HUDEP-2 (cell line): ENCODE data around the gene EXOC3L1.

Experiments used
- DNase-seq, 76 experiments: peaks; one replicate each; lab custom pipeline; 2025; ENCODE audit not compliant: unreplicated experiment in 76 of 76; lab: John Stamatoyannopoulos, UW

The EXOC3L1 gene

GRCh38 chr16:67184453-67184994, 5.4 kb downstream of the EXOC3L1 start:
- no peak for DNase-seq

- DNase-seq, result peak in 75 of 76 experiments; percentile 62 to 97 (median 92)
Observed at GRCh38 chr16:67183627-67184452, 6.1 kb downstream of the EXOC3L1 start, which contains the start of gene MATCAP1. Gene MATCAP1, minus strand, starts transcription at chr16:67183963. Its CDS starts 3,353 bp downstream, at chr16:67180610.

GRCh38 chr16:67183284-67183626, 6.7 kb downstream of the EXOC3L1 start:
- DNase-seq, result no peak

- DNase-seq, result no peak
Observed at GRCh38 chr16:67182288-67182687, 7.6 kb downstream of the EXOC3L1 start.

- DNase-seq, result no peak
Observed at GRCh38 chr16:67181346-67181745, 8.6 kb downstream of the EXOC3L1 start.

- DNase-seq, result no peak
Observed at GRCh38 chr16:67180166-67180565, 9.8 kb downstream of the EXOC3L1 start.

GRCh38 chr16:67179421-67180080, 10.4 kb downstream of the EXOC3L1 start:
- DNase-seq, result peak in 13 of 76 experiments; percentile 5 to 33 (median 14)

GRCh38 chr16:67177743-67178699, 11.9 kb downstream of the EXOC3L1 start:
- peak in 17 of 76 experiments; percentile 12 to 48 (median 20) for DNase-seq

GRCh38 chr16:67176662-67177061, 13.3 kb downstream of the EXOC3L1 start:
- DNase-seq, result no peak

GRCh38 chr16:67174706-67175231, 15.2 kb downstream of the EXOC3L1 start:
- no peak for DNase-seq

- DNase-seq, result peak in 72 of 76 experiments; percentile 36 to 92 (median 78)
Observed at GRCh38 chr16:67173808-67174705, 15.9 kb downstream of the EXOC3L1 start.

GRCh38 chr16:67173323-67173722, 16.6 kb downstream of the EXOC3L1 start:
- DNase-seq, result no peak

GRCh38 chr16:67170949-67171649, 18.8 kb downstream of the EXOC3L1 start:
- DNase-seq, result no peak

GRCh38 chr16:67170168-67170948, 19.6 kb downstream of the EXOC3L1 start, which contains the start of gene NOL3:
Gene NOL3, plus strand, starts transcription at chr16:67170538.
- DNase-seq, result peak in 53 of 76 experiments; percentile 9 to 80 (median 54)

GRCh38 chr16:67169642-67170167, 20.2 kb downstream of the EXOC3L1 start:
- peak in 17 of 76 experiments; percentile 7 to 38 (median 25) for DNase-seq

GRCh38 chr16:67169011-67169451, 20.9 kb downstream of the EXOC3L1 start:
- no peak for DNase-seq

- DNase-seq, result no peak
Observed at GRCh38 chr16:67167588-67167987, 22.3 kb downstream of the EXOC3L1 start.
